ENCODE data around the gene MAB21L4. TPM values are rescaled to one million over a fixed set of nuclear protein-coding genes. Genes with fewer than 3 reads are reported as not detected.
A peak's percentile ranks its signal among the peaks of the same experiment; 100 is the strongest.

Gene MAB21L4
- total and polyA plus RNA-seq, 7 experiments from 2014 or later: not detected

GRCh38 chr2:240922245-240922981, 26.5 kb upstream of the MAB21L4 start:
- CTCF ChIA-PET: no interaction called here
- H3K9me3 Mint-ChIP-seq: no peaks in the 10 kb centered on the region
- ATAC-seq (no peak), DNase-seq (peak in 2 of 9 donors; percentile 5 to 15)
- no peaks in the 10 kb centered on the region for H3K27me3 ChIP-seq (ENCODE audit: control insufficient read depth in 2 of 2, insufficient read depth in 2 of 2, low read length in 2 of 2)
- H3K4me1 ChIP-seq (ENCODE audit: control insufficient read depth in 2 of 2, insufficient read depth in 2 of 2, low read length in 2 of 2): no peaks in the 10 kb centered on the region
- no peak overlapping the region for H3K27ac Mint-ChIP-seq
- no peak overlapping the region for H3K4me3 Mint-ChIP-seq
- H3K36me3 Mint-ChIP-seq: no peaks in the 10 kb centered on the region
- no peaks in the 10 kb centered on the region for H3K36me3 ChIP-seq (ENCODE audit: control insufficient read depth in 2 of 3, insufficient read depth in 3 of 3, low read length in 3 of 3)
- POLR2A ChIA-PET: no interaction called here
- H3K9me3 ChIP-seq (ENCODE audit: control insufficient read depth in 2 of 3, low read length in 3 of 3): no peaks in the 10 kb centered on the region
- intact Hi-C loops (cut with micrococcal nuclease): no loop called here
- no peaks in the 10 kb centered on the region for H3K27me3 Mint-ChIP-seq
- no peaks in the 10 kb centered on the region for H3K4me1 Mint-ChIP-seq
- no peak overlapping the region for H3K27ac ChIP-seq (ENCODE audit: low read depth, low read length)
- H3K4me3 ChIP-seq (ENCODE audit: low read length): no peak overlapping the region

GRCh38 chr2:240921995-240922244, 26.0 kb upstream of the MAB21L4 start:
- H3K4me1 ChIP-seq (ENCODE audit: control insufficient read depth in 2 of 2, insufficient read depth in 2 of 2, low read length in 2 of 2): no peaks in the 10 kb centered on the region
- Mint-ChIP-seq H3K27me3 (peaks cover 0 to 3% (median 0%) of the 10 kb centered on the region in 5 donors), H3K9me3 (no peaks in the 10 kb centered on the region), H3K27ac (no peak overlapping the region), H3K4me3 (no peak overlapping the region), H3K36me3 (no peaks in the 10 kb centered on the region), H3K4me1 (no peaks in the 10 kb centered on the region)
- intact Hi-C loops (cut with micrococcal nuclease): no loop called here
- ATAC-seq (no peak), DNase-seq (peak in 1 of 9 donors; percentile 1)
- ChIA-PET CTCF (no interaction called here), POLR2A (no interaction called here)
- no peaks in the 10 kb centered on the region for H3K36me3 ChIP-seq (ENCODE audit: control insufficient read depth in 2 of 3, insufficient read depth in 3 of 3, low read length in 3 of 3)
- H3K9me3 ChIP-seq (ENCODE audit: control insufficient read depth in 2 of 3, low read length in 3 of 3): no peaks in the 10 kb centered on the region
- no peaks in the 10 kb centered on the region for H3K27me3 ChIP-seq (ENCODE audit: control insufficient read depth in 2 of 2, insufficient read depth in 2 of 2, low read length in 2 of 2)
- H3K27ac ChIP-seq (ENCODE audit: low read depth, low read length): no peak overlapping the region
- H3K4me3 ChIP-seq (ENCODE audit: low read length): no peak overlapping the region

- no peaks in the 10 kb centered on the region for H3K9me3 Mint-ChIP-seq
- no peak overlapping the region for H3K4me3 Mint-ChIP-seq
- POLR2A ChIA-PET: no interaction called here
- H3K27me3 Mint-ChIP-seq: peaks cover 0 to 6% (median 0%) of the 10 kb centered on the region in 5 donors
- DNase-seq (peak in 2 of 9 donors; percentile 4 to 17), ATAC-seq (no peak)
- no peaks in the 10 kb centered on the region for H3K4me1 Mint-ChIP-seq
- CTCF ChIA-PET: no interaction called here
- Histone ChIP-seq H3K9me3 (ENCODE audit: control insufficient read depth in 2 of 3, low read length in 3 of 3) (no peaks in the 10 kb centered on the region), H3K27me3 (ENCODE audit: control insufficient read depth in 2 of 2, insufficient read depth in 2 of 2, low read length in 2 of 2) (no peaks in the 10 kb centered on the region), H3K4me1 (ENCODE audit: control insufficient read depth in 2 of 2, insufficient read depth in 2 of 2, low read length in 2 of 2) (no peaks in the 10 kb centered on the region), H3K4me3 (ENCODE audit: low read length) (no peak overlapping the region), H3K27ac (ENCODE audit: low read depth, low read length) (no peak overlapping the region), H3K36me3 (ENCODE audit: control insufficient read depth in 2 of 3, insufficient read depth in 3 of 3, low read length in 3 of 3) (no peaks in the 10 kb centered on the region)
- no peak overlapping the region for H3K27ac Mint-ChIP-seq
- no peaks in the 10 kb centered on the region for H3K36me3 Mint-ChIP-seq
- intact Hi-C loops (cut with micrococcal nuclease): no loop called here
These were observed 25.5 kb upstream of the MAB21L4 start for GRCh38 chr2:240921311-240921994.

GRCh38 chr2:240920783-240921231, 24.9 kb upstream of the MAB21L4 start:
- H3K27me3 Mint-ChIP-seq: peaks cover 0 to 7% (median 0%) of the 10 kb centered on the region in 5 donors
- H3K27ac Mint-ChIP-seq: no peak overlapping the region

GRCh38 chr2:240919786-240920782, 24.1 kb upstream of the MAB21L4 start:
- DNase-seq (peak in 2 of 9 donors; percentile 4 to 17), ATAC-seq (no peak)

More at GRCh38 chr2:240920783-240921231, 24.9 kb upstream of the MAB21L4 start:
- no peak for ATAC-seq
- Histone ChIP-seq H3K27me3 (ENCODE audit: control insufficient read depth in 2 of 2, insufficient read depth in 2 of 2, low read length in 2 of 2) (no peaks in the 10 kb centered on the region), H3K9me3 (ENCODE audit: control insufficient read depth in 2 of 3, low read length in 3 of 3) (no peaks in the 10 kb centered on the region), H3K27ac (ENCODE audit: low read depth, low read length) (no peak overlapping the region), H3K4me3 (ENCODE audit: low read length) (no peak overlapping the region), H3K4me1 (ENCODE audit: control insufficient read depth in 2 of 2, insufficient read depth in 2 of 2, low read length in 2 of 2) (no peaks in the 10 kb centered on the region), H3K36me3 (ENCODE audit: control insufficient read depth in 2 of 3, insufficient read depth in 3 of 3, low read length in 3 of 3) (no peaks in the 10 kb centered on the region)
- ChIA-PET POLR2A (no interaction called here), CTCF (no interaction called here)
- peak in 2 of 9 donors; percentile 2 to 19 for DNase-seq
- Mint-ChIP-seq H3K4me1 (no peaks in the 10 kb centered on the region), H3K4me3 (no peak overlapping the region), H3K9me3 (no peaks in the 10 kb centered on the region), H3K36me3 (no peaks in the 10 kb centered on the region)
- intact Hi-C loops (cut with micrococcal nuclease): no loop called here

GRCh38 chr2:240919161-240919781, 23.3 kb upstream of the MAB21L4 start:
- Mint-ChIP-seq H3K4me3 (no peak overlapping the region), H3K27me3 (peaks cover 0 to 12% (median 7%) of the 10 kb centered on the region in 5 donors), H3K27ac (no peak overlapping the region), H3K4me1 (peaks cover 0 to 2% (median 0%) of the 10 kb centered on the region in 7 donors), H3K9me3 (no peaks in the 10 kb centered on the region), H3K36me3 (no peaks in the 10 kb centered on the region)
- Histone ChIP-seq H3K27ac (ENCODE audit: low read depth, low read length) (no peak overlapping the region), H3K4me3 (ENCODE audit: low read length) (no peak overlapping the region), H3K27me3 (ENCODE audit: control insufficient read depth in 2 of 2, insufficient read depth in 2 of 2, low read length in 2 of 2) (peaks cover 0 to 2% of the 10 kb centered on the region in 2 donors), H3K4me1 (ENCODE audit: control insufficient read depth in 2 of 2, insufficient read depth in 2 of 2, low read length in 2 of 2) (no peaks in the 10 kb centered on the region), H3K36me3 (ENCODE audit: control insufficient read depth in 2 of 3, insufficient read depth in 3 of 3, low read length in 3 of 3) (no peaks in the 10 kb centered on the region), H3K9me3 (ENCODE audit: control insufficient read depth in 2 of 3, low read length in 3 of 3) (no peaks in the 10 kb centered on the region)
- ChIA-PET POLR2A (interaction anchor here (0.6 kb wide), 1 partner anchor 794 kb away, joined by 3 read pairs; no protein-coding TSS in a partner anchor), CTCF (no interaction called here)
- DNase-seq: peak in 2 of 9 donors; percentile 2 to 14
- intact Hi-C loops (cut with micrococcal nuclease): loop anchor here (10.0 kb wide), 2 partner anchors 236 to 376 kb away; partner anchors contain the start of gene PPP1R7 (in 1 of the 2)
- no peak for ATAC-seq

More at GRCh38 chr2:240919786-240920782, 24.1 kb upstream of the MAB21L4 start:
- no peak overlapping the region for H3K27ac ChIP-seq (ENCODE audit: low read depth, low read length)
- peaks cover 0 to 2% (median 0%) of the 10 kb centered on the region in 7 donors for H3K4me1 Mint-ChIP-seq
- CTCF ChIA-PET: no interaction called here
- no peaks in the 10 kb centered on the region for H3K36me3 ChIP-seq (ENCODE audit: control insufficient read depth in 2 of 3, insufficient read depth in 3 of 3, low read length in 3 of 3)
- no peak overlapping the region for H3K4me3 ChIP-seq (ENCODE audit: low read length)
- no peaks in the 10 kb centered on the region for H3K9me3 Mint-ChIP-seq
- POLR2A ChIA-PET: interaction anchor here (0.6 kb wide), 1 partner anchor 793 kb away, joined by 3 read pairs; no protein-coding TSS in a partner anchor
- no peaks in the 10 kb centered on the region for H3K4me1 ChIP-seq (ENCODE audit: control insufficient read depth in 2 of 2, insufficient read depth in 2 of 2, low read length in 2 of 2)
- intact Hi-C loops (cut with micrococcal nuclease): loop anchor here (10.0 kb wide), 2 partner anchors 235 to 375 kb away; partner anchors contain the start of gene PPP1R7 (in 1 of the 2)
- no peak overlapping the region for H3K27ac Mint-ChIP-seq
- H3K4me3 Mint-ChIP-seq: no peak overlapping the region
- no peaks in the 10 kb centered on the region for H3K27me3 ChIP-seq (ENCODE audit: control insufficient read depth in 2 of 2, insufficient read depth in 2 of 2, low read length in 2 of 2)
- H3K27me3 Mint-ChIP-seq: peaks cover 0 to 12% (median 7%) of the 10 kb centered on the region in 5 donors
- no peaks in the 10 kb centered on the region for H3K36me3 Mint-ChIP-seq
- no peaks in the 10 kb centered on the region for H3K9me3 ChIP-seq (ENCODE audit: control insufficient read depth in 2 of 3, low read length in 3 of 3)
